ENCODE results near the gene NUMB. TPM values are rescaled to one million over a fixed set of nuclear protein-coding genes. Genes with fewer than 3 reads are reported as not detected.

NUMB gene
- total and polyA plus RNA-seq, 2 donors (not counting 3 experiments of a cell fraction or from before 2014, with no cell fraction given) = 128 to 164 TPM

- H3K27me3 ChIP-seq (ENCODE audit: control insufficient read depth in 2 of 2, insufficient read depth in 2 of 2, low read length in 2 of 2) = no peaks in the 10 kb centered on the region
- no peak overlapping the region for H3K4me2 ChIP-seq (ENCODE audit: insufficient read depth, low read length)
- intact Hi-C loops (cut with micrococcal nuclease) = no loop called here
- ChIA-PET CTCF (interaction anchor here (0.6 to 1.1 kb wide), 3 partner anchors 10 to 224 kb away, joined by 3 to 4 read pairs (median 3); no protein-coding TSS in a partner anchor), POLR2A (no interaction called here)
- no peak overlapping the region for H3K9ac ChIP-seq (replicated peaks; ENCODE audit: extremely low read depth, insufficient read depth, low read length)
- TF ChIP-seq JUN (IDR thresholded peaks at IDR 0.05; ENCODE audit: borderline replicate concordance, insufficient read depth, insufficient read length, low read depth) (no peak), POLR2AphosphoS5 (IDR thresholded peaks at IDR 0.05; ENCODE audit: insufficient read depth, low read depth, low read length) (no peak), EZH2 (IDR thresholded peaks at IDR 0.05; ENCODE audit: borderline replicate concordance, low read depth, low read length, severe bottlenecking) (no peak), POLR2A (IDR thresholded peaks at IDR 0.05; ENCODE audit: low read depth, low read length) (no peak), FOS (IDR thresholded peaks at IDR 0.05; ENCODE audit: borderline replicate concordance, insufficient read depth, low read length) (no peak), MYC (IDR thresholded peaks at IDR 0.05; ENCODE audit: low read depth, low read length) (no peak), GATA2 (IDR thresholded peaks at IDR 0.05; ENCODE audit: insufficient read depth, insufficient read length, low read depth, low read length) (no peak)
- TF ChIP-seq, protein P1, sequence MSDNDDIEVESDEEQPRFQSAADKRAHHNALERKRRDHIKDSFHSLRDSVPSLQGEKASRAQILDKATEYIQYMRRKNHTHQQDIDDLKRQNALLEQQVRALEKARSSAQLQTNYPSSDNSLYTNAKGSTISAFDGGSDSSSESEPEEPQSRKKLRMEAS (IDR thresholded peaks at IDR 0.05; ENCODE audit: insufficient read depth, insufficient read length) = no peak
- TF ChIP-seq, protein P2, sequence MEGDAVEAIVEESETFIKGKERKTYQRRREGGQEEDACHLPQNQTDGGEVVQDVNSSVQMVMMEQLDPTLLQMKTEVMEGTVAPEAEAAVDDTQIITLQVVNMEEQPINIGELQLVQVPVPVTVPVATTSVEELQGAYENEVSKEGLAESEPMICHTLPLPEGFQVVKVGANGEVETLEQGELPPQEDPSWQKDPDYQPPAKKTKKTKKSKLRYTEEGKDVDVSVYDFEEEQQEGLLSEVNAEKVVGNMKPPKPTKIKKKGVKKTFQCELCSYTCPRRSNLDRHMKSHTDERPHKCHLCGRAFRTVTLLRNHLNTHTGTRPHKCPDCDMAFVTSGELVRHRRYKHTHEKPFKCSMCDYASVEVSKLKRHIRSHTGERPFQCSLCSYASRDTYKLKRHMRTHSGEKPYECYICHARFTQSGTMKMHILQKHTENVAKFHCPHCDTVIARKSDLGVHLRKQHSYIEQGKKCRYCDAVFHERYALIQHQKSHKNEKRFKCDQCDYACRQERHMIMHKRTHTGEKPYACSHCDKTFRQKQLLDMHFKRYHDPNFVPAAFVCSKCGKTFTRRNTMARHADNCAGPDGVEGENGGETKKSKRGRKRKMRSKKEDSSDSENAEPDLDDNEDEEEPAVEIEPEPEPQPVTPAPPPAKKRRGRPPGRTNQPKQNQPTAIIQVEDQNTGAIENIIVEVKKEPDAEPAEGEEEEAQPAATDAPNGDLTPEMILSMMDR (IDR thresholded peaks at IDR 0.05; ENCODE audit: extremely low read depth in 1 of 2, insufficient read depth in 1 of 2, low read depth in 1 of 2, low read length in 2 of 2) = no peak
- no peak overlapping the region for H3K27ac ChIP-seq (ENCODE audit: insufficient read depth, low read depth, low read length)
- no peak overlapping the region for H3K4me3 ChIP-seq (replicated peaks in 1 of 3; ENCODE audit: insufficient read depth in 1 of 3, low read depth in 1 of 3, low read length in 3 of 3)
- H4K20me1 ChIP-seq (replicated peaks; ENCODE audit: control insufficient read depth, extremely low read depth, insufficient read depth, low read length) = no peaks in the 10 kb centered on the region
- no peaks in the 10 kb centered on the region for H3K9me3 ChIP-seq (replicated peaks; ENCODE audit: control insufficient read depth, insufficient read depth, low read length)
- H3K79me2 ChIP-seq (ENCODE audit: control insufficient read depth, insufficient read depth, low read length) = no peaks in the 10 kb centered on the region
- FAIRE-seq = peak; percentile 15
- dilution Hi-C loops (cut with MboI; ENCODE audit: extremely low pct_ligation_motif_present, low sequenced_read_pairs) = no loop called here
- no peaks in the 10 kb centered on the region for H3K36me3 ChIP-seq (ENCODE audit: control insufficient read depth in 2 of 2, extremely low read depth in 1 of 2, insufficient read depth in 2 of 2, low read length in 2 of 2)
- no TSS peak for BruUV-seq (replicated peaks)
- peaks cover 11% of the 10 kb centered on the region for H3K4me1 ChIP-seq (ENCODE audit: control insufficient read depth, extremely low read depth, insufficient read depth, low read length)
- no peak for DNase-seq (ENCODE audit: low read depth, low spot score)
- H2AFZ ChIP-seq (ENCODE audit: low read depth, low read length) = no peak overlapping the region
- H3K9me1 ChIP-seq (replicated peaks; ENCODE audit: control insufficient read depth, extremely low read depth, insufficient read depth, low read length) = no peaks in the 10 kb centered on the region
Observed at GRCh38 chr14:73248108-73248868, 210.1 kb downstream of the NUMB start.

Measured in endothelial cell of umbilical vein (primary cell).